C1 segment of cervical spinal cord (tissue), 14 donors: ENCODE results near the gene SFT2D3.

Source experiments
- DNase-seq, 14 donors: peaks; one replicate each; lab custom pipeline; 2025; lab: John Stamatoyannopoulos, UW

SFT2D3 gene

GRCh38 chr2:127681288-127681804, 20.0 kb upstream of the SFT2D3 start:
- DNase-seq: no peak

GRCh38 chr2:127681976-127682857, 19.1 kb upstream of the SFT2D3 start:
- DNase-seq: no peak

- DNase-seq: no peak
Observed at GRCh38 chr2:127683056-127683455, 18.2 kb upstream of the SFT2D3 start.

GRCh38 chr2:127683757-127684156, 17.5 kb upstream of the SFT2D3 start:
- no peak for DNase-seq

GRCh38 chr2:127685410-127686080, 15.8 kb upstream of the SFT2D3 start:
- no peak for DNase-seq

GRCh38 chr2:127688405-127688804, 12.9 kb upstream of the SFT2D3 start:
- DNase-seq: no peak

GRCh38 chr2:127690696-127691095, 10.6 kb upstream of the SFT2D3 start:
- DNase-seq: no peak

- DNase-seq: no peak
Observed at GRCh38 chr2:127694986-127695385, 6.3 kb upstream of the SFT2D3 start.

- peak in 7 of 14 donors; percentile 16 to 52 (median 26) for DNase-seq
Observed at GRCh38 chr2:127695491-127696472, 5.5 kb upstream of the SFT2D3 start.

- DNase-seq: no peak
Observed at GRCh38 chr2:127697482-127698180, 3.7 kb upstream of the SFT2D3 start.

GRCh38 chr2:127698553-127699355, 2.5 kb upstream of the SFT2D3 start:
- DNase-seq: no peak

- DNase-seq: peak in 8 of 14 donors; percentile 24 to 51 (median 32)
Observed at GRCh38 chr2:127700527-127701192, 637 bp upstream of the SFT2D3 start.

GRCh38 chr2:127701651-127702394, 526 bp downstream of the SFT2D3 start:
- DNase-seq: peak in 13 of 14 donors; percentile 34 to 84 (median 61)

GRCh38 chr2:127702395-127703009, 1.2 kb downstream of the SFT2D3 start:
- no peak for DNase-seq

- no peak for DNase-seq
Observed at GRCh38 chr2:127703282-127703681, 2.0 kb downstream of the SFT2D3 start.

- DNase-seq: no peak
Observed at GRCh38 chr2:127704641-127705390, 3.5 kb downstream of the SFT2D3 start.

GRCh38 chr2:127705391-127706065, 4.2 kb downstream of the SFT2D3 start:
- no peak for DNase-seq
